Measurements from ENCODE around the gene SIK1. TPM values are rescaled to one million over a fixed set of nuclear protein-coding genes. Genes with fewer than 3 reads are reported as not detected.
"Not testable (repeated sequence)": the region's sequence is repeated elsewhere in the genome, so short reads cannot be mapped to it uniquely, and the experiment has no call there.

The SIK1 gene
- total and polyA plus RNA-seq, 2 donors (not counting 1 experiment from before 2014, with no cell fraction given), result 0.17 to 0.58 TPM

- not testable (repeated sequence) for H2AFZ ChIP-seq (ENCODE audit: low read length); H3K27me3 ChIP-seq (ENCODE audit: control insufficient read depth, insufficient read depth, low read length); H3K4me2 ChIP-seq (ENCODE audit: extremely low read depth, insufficient read depth, low read length); DNase-seq (ENCODE audit: low read depth in 2 of 2); H3K36me3 ChIP-seq (ENCODE audit: control insufficient read depth, insufficient read depth, low read length); H4K20me1 ChIP-seq (ENCODE audit: control insufficient read depth, extremely low read depth, insufficient read depth, low read length); H3K9me3 ChIP-seq (ENCODE audit: control insufficient read depth, insufficient read depth, low read depth, low read length); H3K4me3 ChIP-seq (replicated peaks in 1 of 4; ENCODE audit: control extremely low read depth in 1 of 4, insufficient read depth in 1 of 4, low read depth in 3 of 4, low read length in 4 of 4); H3K27ac ChIP-seq (ENCODE audit: insufficient read depth, low read length); H3K4me1 ChIP-seq (ENCODE audit: control insufficient read depth, extremely low read depth, insufficient read depth, low read length); H3K9ac ChIP-seq (ENCODE audit: insufficient read depth, low read length); H3K79me2 ChIP-seq (ENCODE audit: control insufficient read depth, insufficient read depth, low read length)
Observed at GRCh38 chr21:43463498-43464261, 36.7 kb upstream of the SIK1 start.

- not testable (repeated sequence) for H3K79me2 ChIP-seq (ENCODE audit: control insufficient read depth, insufficient read depth, low read length); H2AFZ ChIP-seq (ENCODE audit: low read length); DNase-seq (ENCODE audit: low read depth in 2 of 2); H4K20me1 ChIP-seq (ENCODE audit: control insufficient read depth, extremely low read depth, insufficient read depth, low read length); H3K4me2 ChIP-seq (ENCODE audit: extremely low read depth, insufficient read depth, low read length); H3K27ac ChIP-seq (ENCODE audit: insufficient read depth, low read length); H3K9me3 ChIP-seq (ENCODE audit: control insufficient read depth, insufficient read depth, low read depth, low read length); H3K9ac ChIP-seq (ENCODE audit: insufficient read depth, low read length); H3K4me1 ChIP-seq (ENCODE audit: control insufficient read depth, extremely low read depth, insufficient read depth, low read length); H3K36me3 ChIP-seq (ENCODE audit: control insufficient read depth, insufficient read depth, low read length); H3K4me3 ChIP-seq (replicated peaks in 1 of 4; ENCODE audit: control extremely low read depth in 1 of 4, insufficient read depth in 1 of 4, low read depth in 3 of 4, low read length in 4 of 4); H3K27me3 ChIP-seq (ENCODE audit: control insufficient read depth, insufficient read depth, low read length)
Observed at GRCh38 chr21:43462932-43463331, 36.0 kb upstream of the SIK1 start.

GRCh38 chr21:43460475-43460874 is 33.5 kb upstream of the SIK1 start:
- not testable (repeated sequence) for H3K36me3 ChIP-seq (ENCODE audit: control insufficient read depth, insufficient read depth, low read length); H3K27me3 ChIP-seq (ENCODE audit: control insufficient read depth, insufficient read depth, low read length); H3K79me2 ChIP-seq (ENCODE audit: control insufficient read depth, insufficient read depth, low read length); H2AFZ ChIP-seq (ENCODE audit: low read length); H3K4me2 ChIP-seq (ENCODE audit: extremely low read depth, insufficient read depth, low read length); H3K4me3 ChIP-seq (replicated peaks in 1 of 4; ENCODE audit: control extremely low read depth in 1 of 4, insufficient read depth in 1 of 4, low read depth in 3 of 4, low read length in 4 of 4); H3K4me1 ChIP-seq (ENCODE audit: control insufficient read depth, extremely low read depth, insufficient read depth, low read length); H3K27ac ChIP-seq (ENCODE audit: insufficient read depth, low read length); DNase-seq (ENCODE audit: low read depth in 2 of 2); H3K9ac ChIP-seq (ENCODE audit: insufficient read depth, low read length); H3K9me3 ChIP-seq (ENCODE audit: control insufficient read depth, insufficient read depth, low read depth, low read length); H4K20me1 ChIP-seq (ENCODE audit: control insufficient read depth, extremely low read depth, insufficient read depth, low read length)

- H3K4me2 ChIP-seq (ENCODE audit: extremely low read depth, insufficient read depth, low read length); H2AFZ ChIP-seq (ENCODE audit: low read length); H3K9ac ChIP-seq (ENCODE audit: insufficient read depth, low read length); H4K20me1 ChIP-seq (ENCODE audit: control insufficient read depth, extremely low read depth, insufficient read depth, low read length); DNase-seq (ENCODE audit: low read depth in 2 of 2); H3K36me3 ChIP-seq (ENCODE audit: control insufficient read depth, insufficient read depth, low read length); H3K79me2 ChIP-seq (ENCODE audit: control insufficient read depth, insufficient read depth, low read length); H3K27me3 ChIP-seq (ENCODE audit: control insufficient read depth, insufficient read depth, low read length); H3K27ac ChIP-seq (ENCODE audit: insufficient read depth, low read length); H3K4me1 ChIP-seq (ENCODE audit: control insufficient read depth, extremely low read depth, insufficient read depth, low read length); H3K4me3 ChIP-seq (replicated peaks in 1 of 4; ENCODE audit: control extremely low read depth in 1 of 4, insufficient read depth in 1 of 4, low read depth in 3 of 4, low read length in 4 of 4); H3K9me3 ChIP-seq (ENCODE audit: control insufficient read depth, insufficient read depth, low read depth, low read length): not testable (repeated sequence)
Observed at GRCh38 chr21:43458995-43459394, 32.1 kb upstream of the SIK1 start.

- not testable (repeated sequence) for H3K9me3 ChIP-seq (ENCODE audit: control insufficient read depth, insufficient read depth, low read depth, low read length); H3K4me1 ChIP-seq (ENCODE audit: control insufficient read depth, extremely low read depth, insufficient read depth, low read length); H3K9ac ChIP-seq (ENCODE audit: insufficient read depth, low read length); H2AFZ ChIP-seq (ENCODE audit: low read length); H3K79me2 ChIP-seq (ENCODE audit: control insufficient read depth, insufficient read depth, low read length); H3K27ac ChIP-seq (ENCODE audit: insufficient read depth, low read length); H3K4me3 ChIP-seq (replicated peaks in 1 of 4; ENCODE audit: control extremely low read depth in 1 of 4, insufficient read depth in 1 of 4, low read depth in 3 of 4, low read length in 4 of 4); H4K20me1 ChIP-seq (ENCODE audit: control insufficient read depth, extremely low read depth, insufficient read depth, low read length); H3K27me3 ChIP-seq (ENCODE audit: control insufficient read depth, insufficient read depth, low read length); H3K36me3 ChIP-seq (ENCODE audit: control insufficient read depth, insufficient read depth, low read length); H3K4me2 ChIP-seq (ENCODE audit: extremely low read depth, insufficient read depth, low read length); DNase-seq (ENCODE audit: low read depth in 2 of 2)
Observed at GRCh38 chr21:43456616-43457314, 29.8 kb upstream of the SIK1 start.

GRCh38 chr21:43455717-43456116 is 28.8 kb upstream of the SIK1 start:
- H4K20me1 ChIP-seq (ENCODE audit: control insufficient read depth, extremely low read depth, insufficient read depth, low read length); H3K9ac ChIP-seq (ENCODE audit: insufficient read depth, low read length); H2AFZ ChIP-seq (ENCODE audit: low read length); H3K27me3 ChIP-seq (ENCODE audit: control insufficient read depth, insufficient read depth, low read length); H3K36me3 ChIP-seq (ENCODE audit: control insufficient read depth, insufficient read depth, low read length); H3K27ac ChIP-seq (ENCODE audit: insufficient read depth, low read length); H3K79me2 ChIP-seq (ENCODE audit: control insufficient read depth, insufficient read depth, low read length); H3K4me3 ChIP-seq (replicated peaks in 1 of 4; ENCODE audit: control extremely low read depth in 1 of 4, insufficient read depth in 1 of 4, low read depth in 3 of 4, low read length in 4 of 4); H3K4me2 ChIP-seq (ENCODE audit: extremely low read depth, insufficient read depth, low read length); DNase-seq (ENCODE audit: low read depth in 2 of 2); H3K9me3 ChIP-seq (ENCODE audit: control insufficient read depth, insufficient read depth, low read depth, low read length); H3K4me1 ChIP-seq (ENCODE audit: control insufficient read depth, extremely low read depth, insufficient read depth, low read length): not testable (repeated sequence)

Data from fibroblast of lung (primary cell).